Measurements from ENCODE around the gene ZDHHC16.

DNA sequence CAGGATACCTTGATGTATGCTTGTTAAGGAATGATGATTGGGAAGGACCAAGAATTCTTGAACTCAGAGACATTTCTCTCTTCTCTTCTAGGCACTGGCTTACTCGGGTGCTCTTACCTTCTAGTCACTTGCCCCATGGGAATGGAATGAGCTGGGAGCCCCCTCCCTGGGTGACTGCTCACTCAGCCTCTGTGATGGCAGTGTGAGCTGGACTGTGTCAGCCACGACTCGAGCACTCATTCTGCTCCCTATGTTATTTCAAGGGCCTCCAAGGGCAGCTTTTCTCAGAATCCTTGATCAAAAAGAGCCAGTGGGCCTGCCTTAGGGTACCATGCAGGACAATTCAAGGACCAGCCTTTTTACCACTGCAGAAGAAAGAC lies 10.7 kb downstream of the ZDHHC16 start:
- TF ChIP-seq EZH2 (IDR thresholded peaks at IDR 0.05; ENCODE audit: borderline replicate concordance, low read length): no peak
- TF ChIP-seq CTCF (conservative IDR thresholded peaks at IDR 0.05 in 1 of 2, IDR thresholded peaks at IDR 0.05 in 1 of 2; ENCODE audit: extremely low read depth in 1 of 2, insufficient read depth in 1 of 2, low read depth in 1 of 2, low read length in 2 of 2): no peak

Measured in mammary epithelial cell (primary cell).